BLaER1 treated with 17β-estradiol and CSF1 and Interleukin-3, amounts not matched to agents 10 nM and 100 nM (cell line): ENCODE results near the gene SH2D4B.

ENCODE experiments used
- H3K27ac ChIP-seq, 11 experiments: shearing (Covaris generic); formaldehyde crosslinking; 2 replicates each; pipeline ENCODE4 v1.8.1; 2022
- H3K27me3 ChIP-seq, 11 experiments: shearing (Covaris generic); formaldehyde crosslinking; 2 replicates each; pipeline ENCODE4 v1.8.1; 2022
- H3K36me3 ChIP-seq, 11 experiments: shearing (Covaris generic); formaldehyde crosslinking; 2 replicates each; pipeline ENCODE4 v1.8.1; 2022
- H3K4me1 ChIP-seq, 10 experiments: shearing (Covaris generic); formaldehyde crosslinking; 2 replicates each; pipeline ENCODE4 v1.8.1; 2022
- H3K4me2 ChIP-seq, 11 experiments: shearing (Covaris generic); formaldehyde crosslinking; 2 replicates each; pipeline ENCODE4 v1.8.1; 2022
- H3K4me3 ChIP-seq, 10 experiments: shearing (Covaris generic); formaldehyde crosslinking; 2 replicates each; pipeline ENCODE4 v1.8.1; 2022
- H3K9ac ChIP-seq, 11 experiments: shearing (Covaris generic); formaldehyde crosslinking; 2 replicates each; pipeline ENCODE4 v1.8.1; 2022
- H3K9me3 ChIP-seq, 11 experiments: shearing (Covaris generic); formaldehyde crosslinking; replicated peaks in 1 of 11; 2 replicates each; pipeline ENCODE4 v1.8.1; 2022
- H4K20me1 ChIP-seq, 11 experiments: shearing (Covaris generic); formaldehyde crosslinking; 2 replicates each; pipeline ENCODE4 v1.8.1; 2022
- Cebpa-rat ChIP-seq, 11 experiments: shearing (Covaris generic); IDR thresholded peaks; 2 replicates each; pipeline ENCODE4 v1.8.1; 2022

Gene SH2D4B

GRCh38 chr10:80672613-80673012, 134.9 kb downstream of the SH2D4B start:
- TF ChIP-seq Cebpa-rat (IDR thresholded peaks at IDR 0.05): no peak
- no peak overlapping the region for H3K27ac ChIP-seq
- no peak overlapping the region for H3K4me2 ChIP-seq

GRCh38 chr10:80674809-80675208, 137.1 kb downstream of the SH2D4B start:
- Histone ChIP-seq H3K27ac (no peak overlapping the region), H3K4me2 (no peak overlapping the region), H3K9me3 (peaks cover 0 to 16% (median 13%) of the 10 kb centered on the region in 11 experiments; a peak in 17 of 22 replicates), H3K9ac (no peak overlapping the region), H3K27me3 (no peaks in the 10 kb centered on the region), H3K4me1 (peaks cover 0 to 12% (median 0%) of the 10 kb centered on the region in 10 experiments; a peak in 5 of 20 replicates), H3K4me3 (no peak overlapping the region), H4K20me1 (no peaks in the 10 kb centered on the region), H3K36me3 (no peaks in the 10 kb centered on the region)
- no peak for TF ChIP-seq Cebpa-rat (IDR thresholded peaks at IDR 0.05)

More at GRCh38 chr10:80672613-80673012, 134.9 kb downstream of the SH2D4B start:
- Histone ChIP-seq H3K27me3 (no peaks in the 10 kb centered on the region), H3K9me3 (peaks cover 0 to 16% (median 12%) of the 10 kb centered on the region in 11 experiments; a peak in 17 of 22 replicates), H3K36me3 (no peaks in the 10 kb centered on the region), H3K9ac (no peak overlapping the region), H3K4me1 (peaks cover 0 to 12% (median 0%) of the 10 kb centered on the region in 10 experiments; a peak in 5 of 20 replicates), H4K20me1 (no peaks in the 10 kb centered on the region), H3K4me3 (no peak overlapping the region)

GRCh38 chr10:80681142-80681541, 143.4 kb downstream of the SH2D4B start:
- H3K36me3 ChIP-seq: no peaks in the 10 kb centered on the region

GRCh38 chr10:80684259-80684658, 146.6 kb downstream of the SH2D4B start:
- H3K9ac ChIP-seq: no peak overlapping the region
- H3K4me2 ChIP-seq: no peak overlapping the region
- no peaks in the 10 kb centered on the region; a peak in 1 of 22 replicates for H3K9me3 ChIP-seq
- no peak overlapping the region for H3K27ac ChIP-seq
- H3K36me3 ChIP-seq: no peaks in the 10 kb centered on the region
- H3K4me1 ChIP-seq: no peaks in the 10 kb centered on the region
- H4K20me1 ChIP-seq: no peaks in the 10 kb centered on the region
- no peak for TF ChIP-seq Cebpa-rat (IDR thresholded peaks at IDR 0.05)
- no peak overlapping the region for H3K4me3 ChIP-seq
- no peaks in the 10 kb centered on the region for H3K27me3 ChIP-seq

More at GRCh38 chr10:80681142-80681541, 143.4 kb downstream of the SH2D4B start:
- Histone ChIP-seq H3K9me3 (peaks cover 0 to 10% (median 5%) of the 10 kb centered on the region in 11 experiments; a peak in 17 of 22 replicates), H3K9ac (no peak overlapping the region), H3K27ac (no peak overlapping the region), H3K27me3 (no peaks in the 10 kb centered on the region), H3K4me1 (0 out of 20 replicates have a peak, but pooled peaks cover 0 to 4% (median 0%) of the 10 kb centered on the region in 10 experiments), H3K4me3 (no peak overlapping the region), H4K20me1 (no peaks in the 10 kb centered on the region), H3K4me2 (no peak overlapping the region)
- no peak for TF ChIP-seq Cebpa-rat (IDR thresholded peaks at IDR 0.05)

GRCh38 chr10:80685355-80685754, 147.7 kb downstream of the SH2D4B start:
- TF ChIP-seq Cebpa-rat (IDR thresholded peaks at IDR 0.05): no peak
- Histone ChIP-seq H3K9me3 (no peaks in the 10 kb centered on the region; a peak in 1 of 22 replicates), H3K27ac (no peak overlapping the region), H3K4me1 (no peaks in the 10 kb centered on the region), H4K20me1 (no peaks in the 10 kb centered on the region), H3K4me3 (no peak overlapping the region), H3K36me3 (no peaks in the 10 kb centered on the region), H3K4me2 (no peak overlapping the region), H3K9ac (no peak overlapping the region), H3K27me3 (no peaks in the 10 kb centered on the region)

- Histone ChIP-seq H3K4me2 (no peak overlapping the region), H3K9me3 (no peaks in the 10 kb centered on the region; a peak in 1 of 22 replicates), H3K9ac (no peak overlapping the region), H3K27me3 (no peaks in the 10 kb centered on the region), H3K27ac (no peak overlapping the region), H4K20me1 (no peaks in the 10 kb centered on the region), H3K4me1 (no peaks in the 10 kb centered on the region), H3K4me3 (no peak overlapping the region), H3K36me3 (no peaks in the 10 kb centered on the region)
- no peak for TF ChIP-seq Cebpa-rat (IDR thresholded peaks at IDR 0.05)
These were observed 149.2 kb downstream of the SH2D4B start for GRCh38 chr10:80686734-80687475.

GRCh38 chr10:80687476-80687789, 149.7 kb downstream of the SH2D4B start:
- Histone ChIP-seq H3K9me3 (no peaks in the 10 kb centered on the region; a peak in 1 of 22 replicates), H3K9ac (no peak overlapping the region), H3K27ac (no peak overlapping the region), H3K4me2 (no peak overlapping the region), H4K20me1 (no peaks in the 10 kb centered on the region), H3K36me3 (no peaks in the 10 kb centered on the region), H3K27me3 (no peaks in the 10 kb centered on the region), H3K4me3 (no peak overlapping the region), H3K4me1 (no peaks in the 10 kb centered on the region)
- TF ChIP-seq Cebpa-rat (IDR thresholded peaks at IDR 0.05): no peak

- Histone ChIP-seq H3K27me3 (no peaks in the 10 kb centered on the region), H3K36me3 (no peaks in the 10 kb centered on the region), H3K4me1 (no peaks in the 10 kb centered on the region), H3K27ac (no peak overlapping the region), H3K4me2 (no peak overlapping the region), H3K9ac (no peak overlapping the region), H4K20me1 (no peaks in the 10 kb centered on the region), H3K9me3 (no peaks in the 10 kb centered on the region), H3K4me3 (no peak overlapping the region)
- no peak for TF ChIP-seq Cebpa-rat (IDR thresholded peaks at IDR 0.05)
These were observed 152.7 kb downstream of the SH2D4B start for GRCh38 chr10:80690434-80690833.

- peaks cover 0 to under 1% (median 0%) of the 10 kb centered on the region in 10 experiments; a peak in 3 of 20 replicates for H3K4me1 ChIP-seq
- H4K20me1 ChIP-seq: no peaks in the 10 kb centered on the region
- no peak overlapping the region for H3K27ac ChIP-seq
- no peak overlapping the region for H3K9ac ChIP-seq
- no peak for TF ChIP-seq Cebpa-rat (IDR thresholded peaks at IDR 0.05)
- H3K27me3 ChIP-seq: no peaks in the 10 kb centered on the region
- no peaks in the 10 kb centered on the region for H3K9me3 ChIP-seq
- no peak overlapping the region for H3K4me3 ChIP-seq
- no peak overlapping the region for H3K4me2 ChIP-seq
- no peaks in the 10 kb centered on the region for H3K36me3 ChIP-seq
These were observed 153.7 kb downstream of the SH2D4B start for GRCh38 chr10:80691441-80691840.

GRCh38 chr10:80693565-80693964, 155.9 kb downstream of the SH2D4B start:
- Histone ChIP-seq H3K9ac (no peak overlapping the region), H3K36me3 (no peaks in the 10 kb centered on the region), H3K4me1 (peaks cover 0 to 21% (median 16%) of the 10 kb centered on the region in 10 experiments; a peak in 14 of 20 replicates), H4K20me1 (no peaks in the 10 kb centered on the region), H3K4me2 (no peak overlapping the region), H3K9me3 (no peaks in the 10 kb centered on the region), H3K4me3 (no peak overlapping the region), H3K27me3 (no peaks in the 10 kb centered on the region), H3K27ac (no peak overlapping the region)
- TF ChIP-seq Cebpa-rat (IDR thresholded peaks at IDR 0.05): no peak
